GM12865 (cell line): Measurements from ENCODE around the gene SZT2.
"Not testable (repeated sequence)": the region's sequence is repeated elsewhere in the genome, so short reads cannot be mapped to it uniquely, and the experiment has no call there.

ENCODE experiments used
- DNase-seq: peaks from one replicate; pipeline ENCODE4 v3.0.0; 2010; ENCODE audit warnings: low read depth
- H3K4me3 ChIP-seq: 2 replicates; pipeline ENCODE4 v1.5.1; 2011; ENCODE audit warnings: mild to moderate bottlenecking, low read depth, low read length, control low read depth
- TF ChIP-seq, protein P1 (sequence below): IDR thresholded peaks from 2 replicates; pipeline ENCODE4 v1.5.1; 2011; ENCODE audit warnings: low read length, control low read depth, low read depth, inconsistent platforms; ENCODE audit not compliant: insufficient read depth; ENCODE audit errors: missing control alignments

The SZT2 gene

DNA sequence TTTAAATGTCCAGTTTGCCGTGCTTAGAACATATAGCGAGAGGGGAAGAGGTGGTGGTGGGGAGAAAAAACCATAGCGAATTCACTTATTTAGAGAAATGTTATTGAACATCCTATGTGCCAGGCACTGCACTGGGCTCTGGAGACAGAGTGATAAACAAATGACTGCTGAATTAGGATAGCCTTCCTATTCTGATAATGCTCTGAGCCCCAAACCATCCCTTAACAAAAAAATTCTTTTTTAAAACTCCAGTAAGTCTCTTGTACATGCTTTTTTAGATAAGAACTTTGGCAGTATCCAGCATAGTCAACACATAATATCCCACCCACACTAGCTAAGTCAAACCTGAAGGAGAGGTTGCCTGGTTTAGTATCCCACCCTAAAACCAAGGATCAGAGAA lies 8.5 kb downstream of the SZT2 start:
- no peak for DNase-seq
- no peak overlapping the region for H3K4me3 ChIP-seq
- TF ChIP-seq, protein P1, sequence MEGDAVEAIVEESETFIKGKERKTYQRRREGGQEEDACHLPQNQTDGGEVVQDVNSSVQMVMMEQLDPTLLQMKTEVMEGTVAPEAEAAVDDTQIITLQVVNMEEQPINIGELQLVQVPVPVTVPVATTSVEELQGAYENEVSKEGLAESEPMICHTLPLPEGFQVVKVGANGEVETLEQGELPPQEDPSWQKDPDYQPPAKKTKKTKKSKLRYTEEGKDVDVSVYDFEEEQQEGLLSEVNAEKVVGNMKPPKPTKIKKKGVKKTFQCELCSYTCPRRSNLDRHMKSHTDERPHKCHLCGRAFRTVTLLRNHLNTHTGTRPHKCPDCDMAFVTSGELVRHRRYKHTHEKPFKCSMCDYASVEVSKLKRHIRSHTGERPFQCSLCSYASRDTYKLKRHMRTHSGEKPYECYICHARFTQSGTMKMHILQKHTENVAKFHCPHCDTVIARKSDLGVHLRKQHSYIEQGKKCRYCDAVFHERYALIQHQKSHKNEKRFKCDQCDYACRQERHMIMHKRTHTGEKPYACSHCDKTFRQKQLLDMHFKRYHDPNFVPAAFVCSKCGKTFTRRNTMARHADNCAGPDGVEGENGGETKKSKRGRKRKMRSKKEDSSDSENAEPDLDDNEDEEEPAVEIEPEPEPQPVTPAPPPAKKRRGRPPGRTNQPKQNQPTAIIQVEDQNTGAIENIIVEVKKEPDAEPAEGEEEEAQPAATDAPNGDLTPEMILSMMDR = no peak

DNA sequence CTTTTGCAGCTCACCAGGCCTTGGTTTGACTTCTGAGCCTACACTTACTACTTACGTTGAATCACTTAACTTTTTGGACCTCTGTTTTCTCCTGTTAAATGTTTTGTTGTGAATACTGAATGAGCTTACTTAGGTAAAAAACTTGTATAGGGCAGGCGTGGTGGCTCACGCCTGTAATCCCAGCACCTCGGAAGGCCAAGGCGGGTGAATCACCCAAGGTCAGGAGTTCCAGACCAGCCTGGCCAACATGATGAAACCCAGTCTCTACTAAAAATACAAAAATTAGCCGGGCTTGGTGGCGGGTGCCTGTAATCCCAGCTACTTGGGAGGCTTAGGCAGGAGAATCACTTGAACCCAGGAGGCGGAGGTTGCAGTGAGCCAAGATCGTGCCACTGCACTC lies 10.7 kb downstream of the SZT2 start:
- H3K4me3 ChIP-seq, DNase-seq: not testable (repeated sequence)

DNA sequence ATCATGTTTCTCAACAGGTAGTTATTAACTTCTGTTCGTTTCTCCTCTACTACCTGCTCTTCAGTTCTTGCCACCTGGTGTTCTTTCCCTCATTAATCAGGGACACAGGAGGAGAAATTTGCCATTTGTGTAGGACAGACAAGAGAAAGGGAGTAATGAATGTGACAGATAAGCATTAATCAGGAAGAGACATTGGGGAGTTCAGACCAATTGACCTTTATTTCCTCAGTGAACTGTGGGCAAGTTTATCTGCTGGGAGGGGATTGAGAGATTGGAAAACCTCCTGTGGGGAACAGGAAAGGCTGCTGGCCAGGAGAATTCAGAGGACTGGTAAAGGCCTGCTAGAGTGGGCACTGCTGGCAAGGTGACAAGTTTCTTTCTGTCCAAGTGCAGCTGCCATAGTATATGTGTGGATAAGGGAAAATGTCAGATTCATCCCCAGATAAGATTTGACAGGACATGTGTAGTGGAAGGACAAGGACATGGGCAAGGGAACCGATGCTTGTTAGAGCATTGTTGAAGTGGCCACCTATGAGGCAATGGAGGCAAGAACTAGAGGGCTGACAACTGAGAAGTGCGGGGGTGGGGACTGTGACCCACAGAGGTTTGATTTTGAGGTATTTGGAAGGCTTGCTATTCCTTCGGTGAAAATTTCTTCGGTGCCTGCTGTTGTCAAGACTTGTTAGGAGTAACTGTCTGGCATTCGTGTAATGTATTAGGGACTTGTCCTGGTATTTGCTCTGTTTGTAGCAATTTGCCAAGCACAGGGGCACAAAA lies 12.6 kb downstream of the SZT2 start:
- TF ChIP-seq, protein P1 = no peak
- DNase-seq = no peak
- H3K4me3 ChIP-seq = no peak overlapping the region

DNA sequence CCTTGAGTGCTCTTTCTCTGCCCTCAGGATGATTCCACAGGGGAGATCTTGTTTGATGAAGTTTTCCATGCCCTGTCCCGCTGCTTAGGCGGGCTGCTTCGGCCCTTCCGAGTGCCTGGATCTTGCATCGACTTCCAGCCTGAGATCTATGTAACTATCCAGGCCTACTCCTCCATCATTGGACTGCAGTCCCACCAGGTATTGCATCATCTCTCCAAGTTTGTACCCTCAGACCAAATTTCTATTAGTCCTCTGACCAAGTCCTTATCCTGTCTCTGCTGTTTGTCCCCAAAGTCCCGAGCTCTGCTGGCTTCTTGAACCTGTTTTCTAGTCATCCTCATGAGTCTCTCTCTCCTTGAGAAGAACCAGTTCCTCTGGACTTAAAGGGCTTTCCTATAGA lies 14.7 kb downstream of the SZT2 start:
- TF ChIP-seq, protein P1 = no peak
- H3K4me3 ChIP-seq = no peak overlapping the region
- DNase-seq = no peak

DNA sequence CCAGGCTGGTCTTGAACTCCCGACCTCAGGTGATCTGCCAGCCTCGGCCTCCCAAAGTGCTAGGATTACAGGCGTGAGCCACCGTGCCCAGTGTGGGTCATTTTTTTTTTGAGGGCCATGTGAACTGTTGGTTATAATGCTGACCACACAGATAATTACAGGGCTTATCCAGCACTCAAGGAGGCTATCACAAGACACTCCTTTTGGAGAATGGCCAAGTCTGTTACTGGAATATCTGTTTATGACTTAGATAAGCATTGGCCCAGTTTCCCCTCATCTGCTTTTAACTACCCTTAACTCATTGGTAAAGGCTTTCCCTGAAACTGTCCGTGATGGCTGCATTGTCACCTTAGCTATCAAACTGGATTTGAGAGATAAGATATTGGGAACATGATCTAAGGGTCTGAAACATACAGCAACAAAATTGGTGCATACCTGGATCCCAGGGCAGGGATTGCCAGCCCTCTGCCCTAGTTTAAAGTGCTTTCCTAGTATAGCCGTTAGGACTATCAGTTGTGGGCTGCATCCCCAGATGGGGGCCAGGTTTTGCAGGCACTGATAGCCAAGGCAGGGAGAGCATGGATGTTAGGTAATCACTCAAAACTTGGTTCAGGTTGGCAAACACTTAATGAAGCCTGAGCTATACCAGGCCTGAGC lies 15.6 kb downstream of the SZT2 start:
- no peak for DNase-seq
- TF ChIP-seq, protein P1 = no peak
- H3K4me3 ChIP-seq = no peak overlapping the region

DNA sequence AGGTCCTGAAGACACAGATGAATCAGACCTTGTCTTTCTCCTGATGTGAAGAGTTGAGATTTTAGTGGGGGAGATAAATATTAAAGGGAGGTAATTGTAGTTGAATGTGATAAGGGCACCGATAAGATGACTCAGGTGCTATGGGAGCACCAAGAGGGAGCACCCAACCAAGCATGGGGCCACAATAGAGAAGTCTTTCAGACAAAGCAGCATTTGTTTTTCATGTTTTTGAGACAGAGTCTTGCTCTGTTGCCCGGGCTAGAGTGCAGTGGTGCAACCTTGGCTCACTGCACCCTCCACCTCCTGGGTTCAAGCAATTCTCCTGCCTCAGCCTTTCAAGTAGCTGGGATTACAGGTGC lies 16.2 kb downstream of the SZT2 start:
- TF ChIP-seq, protein P1 = no peak
- DNase-seq = no peak
- no peak overlapping the region for H3K4me3 ChIP-seq

DNA sequence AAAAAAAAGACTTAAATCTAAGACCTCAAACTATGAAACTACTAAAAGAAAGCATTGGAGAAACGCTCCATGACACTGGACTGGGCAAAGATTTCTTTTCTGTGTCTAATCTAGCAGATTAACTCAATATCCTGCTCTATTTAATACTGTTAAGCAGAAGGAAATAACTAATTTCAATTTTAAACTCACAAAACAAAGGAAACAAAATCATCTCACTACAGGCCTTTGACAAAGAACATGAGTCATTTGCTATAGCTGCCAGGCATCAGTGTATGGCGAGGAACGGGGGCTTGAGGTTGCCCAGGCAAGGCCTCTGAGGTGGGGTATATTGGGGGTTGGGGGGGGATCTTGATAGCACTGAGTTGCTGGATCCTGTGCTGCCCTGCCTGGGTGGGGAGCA lies 20.9 kb downstream of the SZT2 start:
- TF ChIP-seq, protein P1 = no peak
- no peak for DNase-seq
- no peak overlapping the region for H3K4me3 ChIP-seq

DNA sequence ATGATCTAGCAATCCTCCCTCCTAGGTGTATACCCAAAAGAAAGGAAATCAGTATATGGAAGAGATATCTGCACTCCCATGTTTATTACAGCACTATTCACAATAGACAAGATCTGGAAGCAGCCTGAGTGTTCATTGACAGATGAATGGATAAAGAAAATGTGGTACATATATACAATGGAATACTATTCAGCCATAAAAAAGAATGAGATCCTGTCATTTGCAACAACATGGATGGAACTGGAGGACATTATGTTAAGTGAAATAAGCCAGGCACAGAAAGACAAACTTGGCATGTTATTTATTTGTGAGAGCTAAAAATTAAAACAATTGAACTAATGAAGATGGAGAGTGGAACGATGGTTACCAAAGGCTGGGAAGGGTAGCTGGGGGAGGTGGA lies 23.7 kb downstream of the SZT2 start:
- DNase-seq, H3K4me3 ChIP-seq: not testable (repeated sequence)
